ENCODE results near the gene FAM174C.
A peak's percentile ranks its signal among the peaks of the same experiment; 100 is the strongest.

DNA sequence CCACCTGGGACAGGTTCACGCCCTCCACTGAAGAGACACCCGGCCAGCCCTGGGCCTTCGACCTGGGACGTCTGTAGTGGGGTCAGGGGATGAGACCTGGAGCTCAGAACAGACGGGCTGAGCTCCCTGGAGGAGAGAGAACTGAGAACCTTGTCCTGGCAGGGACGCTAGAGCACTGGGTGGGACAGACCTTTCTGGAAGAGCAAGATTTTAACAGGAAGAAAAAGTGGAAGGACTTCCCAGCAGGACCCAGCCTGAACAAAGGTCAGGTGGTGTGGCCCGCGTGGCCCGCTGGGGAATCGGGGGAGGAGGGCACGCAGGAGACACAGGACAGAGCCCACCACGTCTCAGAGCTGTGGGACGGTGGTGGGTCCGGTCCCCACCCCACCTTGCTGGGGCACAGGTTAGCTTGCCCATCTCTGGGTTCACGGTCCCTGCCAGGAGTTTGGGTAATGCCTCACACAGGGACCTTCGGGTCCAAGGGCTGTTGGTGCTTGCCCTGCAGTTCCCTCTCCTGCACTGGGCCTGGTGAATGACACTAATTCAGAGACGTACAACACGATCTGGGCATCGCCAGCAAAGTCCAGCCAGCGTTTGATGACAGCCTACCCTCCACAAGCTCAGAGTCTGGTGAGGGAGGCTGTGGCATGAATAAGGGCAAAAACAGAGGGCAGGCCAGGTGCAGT, 9.1 kb downstream of the FAM174C start:
- no peak for TF ChIP-seq CTCF (conservative IDR thresholded peaks at IDR 0.05 in 1 of 2, IDR thresholded peaks at IDR 0.05 in 1 of 2; ENCODE audit: extremely low read depth in 1 of 2, insufficient read depth in 1 of 2, low read depth in 1 of 2, low read length in 2 of 2)
- TF ChIP-seq EZH2 (IDR thresholded peaks at IDR 0.05; ENCODE audit: borderline replicate concordance, low read length) = peak; percentile 28
